GM15510 (cell line): ENCODE data around the gene TKTL1.

Experiments
- POLR2A ChIP-seq: IDR thresholded peaks from 3 replicates; pipeline ENCODE4 v1.6.1; 2011; ENCODE audit warnings: borderline replicate concordance; ENCODE audit not compliant: insufficient read length; ENCODE audit errors: extremely low read depth

The TKTL1 gene

GRCh38 chrX:154356596-154356995 is 61.0 kb downstream of the TKTL1 start:
- TF ChIP-seq POLR2A: no peak

- no peak for TF ChIP-seq POLR2A
Measured at GRCh38 chrX:154357205-154357604, 61.6 kb downstream of the TKTL1 start.

- TF ChIP-seq POLR2A: no peak
Measured at GRCh38 chrX:154358011-154358410, 62.4 kb downstream of the TKTL1 start.

GRCh38 chrX:154358829-154359228 is 63.2 kb downstream of the TKTL1 start:
- no peak for TF ChIP-seq POLR2A

GRCh38 chrX:154359362-154360154 is 64.0 kb downstream of the TKTL1 start:
- TF ChIP-seq POLR2A: no peak

- TF ChIP-seq POLR2A: no peak
Measured at GRCh38 chrX:154360155-154360713, 64.6 kb downstream of the TKTL1 start.

- TF ChIP-seq POLR2A: no peak
Measured at GRCh38 chrX:154362085-154362742, 66.6 kb downstream of the TKTL1 start.

- no peak for TF ChIP-seq POLR2A
Measured at GRCh38 chrX:154363706-154364439, 68.3 kb downstream of the TKTL1 start.

- no peak for TF ChIP-seq POLR2A
Measured at GRCh38 chrX:154365052-154365600, 69.5 kb downstream of the TKTL1 start.

- TF ChIP-seq POLR2A: no peak
Measured at GRCh38 chrX:154365997-154366665, 70.5 kb downstream of the TKTL1 start.

GRCh38 chrX:154366666-154367055 is 71.1 kb downstream of the TKTL1 start:
- no peak for TF ChIP-seq POLR2A

GRCh38 chrX:154367474-154368308 is 72.1 kb downstream of the TKTL1 start:
- TF ChIP-seq POLR2A: no peak

GRCh38 chrX:154368630-154369448 is 73.2 kb downstream of the TKTL1 start:
- TF ChIP-seq POLR2A: peak; percentile 21
